SIG-M5 treated with dmso at 0.1 percent for 504 hours (cell line): ENCODE measurements around the gene PYROXD2.
A peak's percentile ranks its signal among the peaks of the same experiment; 100 is the strongest.
"Not testable (repeated sequence)": the region's sequence is repeated elsewhere in the genome, so short reads cannot be mapped to it uniquely, and the experiment has no call there.

ENCODE experiments used
- DNase-seq: peaks from one replicate; lab custom pipeline; 2025; ENCODE audit not compliant: unreplicated experiment; lab: John Stamatoyannopoulos, UW

Gene PYROXD2

GRCh38 chr10:98370831-98371820, 43.9 kb downstream of the PYROXD2 start:
- DNase-seq: no peak

- no peak for DNase-seq
Measured at GRCh38 chr10:98369801-98370200, 45.2 kb downstream of the PYROXD2 start.

GRCh38 chr10:98368644-98369043, 46.3 kb downstream of the PYROXD2 start:
- no peak for DNase-seq

GRCh38 chr10:98367604-98368451, 47.2 kb downstream of the PYROXD2 start:
- DNase-seq: no peak

- no peak for DNase-seq
Measured at GRCh38 chr10:98366062-98366530, 48.9 kb downstream of the PYROXD2 start.

DNA sequence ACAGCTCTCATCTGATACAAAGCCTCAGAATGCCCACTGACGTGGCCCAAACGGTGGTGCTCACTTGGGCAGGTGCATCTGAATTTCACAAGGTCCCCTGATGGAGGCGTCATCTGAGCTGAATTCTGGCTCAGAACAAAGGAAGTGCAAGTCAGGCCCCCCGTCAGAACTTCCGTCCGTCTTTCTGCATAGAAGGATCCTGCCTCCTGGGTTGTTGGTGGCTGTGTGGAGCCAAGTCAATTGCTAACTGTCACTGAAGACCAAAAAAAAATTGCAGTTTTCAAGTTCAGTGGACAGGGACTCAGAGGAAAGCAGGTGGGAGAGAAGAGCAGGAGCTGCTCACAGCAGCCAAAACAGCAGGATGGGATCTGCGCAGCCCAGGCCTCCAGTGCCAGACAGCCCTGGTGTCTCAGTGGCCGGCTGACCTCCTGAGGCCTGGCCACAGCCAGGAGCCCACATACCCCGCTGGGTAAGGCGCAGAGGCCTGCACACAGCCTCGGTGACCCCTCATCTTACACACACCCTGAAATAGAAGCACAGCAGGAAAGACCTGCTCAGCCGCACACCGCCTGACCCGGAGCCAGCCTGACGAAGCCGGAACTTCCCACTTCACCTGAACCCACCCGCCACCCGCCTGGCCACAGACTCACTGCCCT, 49.4 kb downstream of the PYROXD2 start:
- no peak for DNase-seq

- no peak for DNase-seq
Measured at GRCh38 chr10:98364432-98365102, 50.4 kb downstream of the PYROXD2 start.

GRCh38 chr10:98363220-98363619, 51.8 kb downstream of the PYROXD2 start:
- DNase-seq: peak; percentile 47

- DNase-seq: no peak
Measured at GRCh38 chr10:98361131-98362025, 53.6 kb downstream of the PYROXD2 start.

GRCh38 chr10:98357194-98357822, 57.7 kb downstream of the PYROXD2 start:
- DNase-seq: no peak

- no peak for DNase-seq
Measured at GRCh38 chr10:98354491-98354890, 60.5 kb downstream of the PYROXD2 start.

- DNase-seq: peak; percentile 55
Measured at GRCh38 chr10:98353170-98353569, 61.8 kb downstream of the PYROXD2 start.

GRCh38 chr10:98351831-98352402, 63.1 kb downstream of the PYROXD2 start:
- DNase-seq: no peak

- DNase-seq: peak; percentile 71
Measured at GRCh38 chr10:98349508-98349922, 65.5 kb downstream of the PYROXD2 start.

DNA sequence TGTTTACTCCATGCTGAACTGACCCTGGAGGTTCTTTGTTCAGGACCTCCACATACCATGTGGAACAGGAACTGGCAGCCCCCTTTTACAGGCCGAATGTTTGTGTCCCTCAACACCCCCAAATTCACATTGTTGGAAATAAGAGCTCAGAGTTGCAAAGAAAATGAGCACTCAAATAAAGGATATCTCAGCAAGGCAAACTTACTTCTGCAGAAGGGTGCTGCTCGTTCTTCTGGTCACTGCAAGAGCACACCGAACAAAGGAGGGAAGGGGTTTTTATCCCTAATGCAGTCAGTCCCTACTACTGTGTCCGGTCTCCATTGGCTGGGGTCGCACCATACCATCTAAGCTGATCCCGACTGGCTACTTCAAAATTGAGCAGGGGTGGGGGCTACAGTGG, 68.1 kb downstream of the PYROXD2 start:
- DNase-seq: no peak

GRCh38 chr10:98344589-98345038, 70.4 kb downstream of the PYROXD2 start:
- DNase-seq: no peak

DNA sequence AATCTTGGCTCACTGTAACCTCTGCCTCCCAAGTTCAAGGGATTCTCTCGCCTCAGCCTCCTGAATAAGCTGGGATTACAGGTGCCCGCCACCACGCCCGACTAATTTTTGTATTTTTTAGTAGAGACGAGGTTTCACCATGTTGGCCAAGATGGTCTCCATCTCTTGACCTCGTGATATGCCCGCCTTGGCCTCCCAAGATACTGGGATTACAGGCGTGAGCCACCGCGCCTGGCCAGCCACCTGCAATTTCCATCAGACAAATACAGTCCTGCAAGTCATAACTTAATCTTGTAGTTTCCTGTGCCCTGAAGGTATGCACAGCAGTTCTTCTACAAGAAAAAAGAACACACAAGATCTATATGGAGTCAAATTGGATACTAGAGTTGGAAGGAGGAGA, 73.3 kb downstream of the PYROXD2 start:
- DNase-seq: not testable (repeated sequence)

GRCh38 chr10:98340940-98341310, 74.1 kb downstream of the PYROXD2 start:
- no peak for DNase-seq
